GM06990 (cell line): ENCODE measurements around the gene THOC5.
A peak's percentile ranks its signal among the peaks of the same experiment; 100 is the strongest.
"Not testable (repeated sequence)": the region's sequence is repeated elsewhere in the genome, so short reads cannot be mapped to it uniquely, and the experiment has no call there.

Source experiments
- DNase-seq: peaks from one replicate; pipeline ENCODE4 v3.0.0-alpha.2; 2011; ENCODE audit not compliant: insufficient read length; ENCODE audit errors: extremely low read depth
- H3K27me3 ChIP-seq: replicated peaks from 2 replicates; pipeline ENCODE4 v1.6.0; 2011; ENCODE audit warnings: low read length; ENCODE audit not compliant: control insufficient read depth, insufficient read depth
- H3K36me3 ChIP-seq: 2 replicates; pipeline ENCODE4 v1.5.1; 2011; ENCODE audit warnings: low read length; ENCODE audit not compliant: control insufficient read depth, insufficient read depth
- H3K4me3 ChIP-seq: replicated peaks from 2 replicates; pipeline ENCODE4 v1.5.1; 2011; ENCODE audit warnings: low read depth, mild to moderate bottlenecking, control low read depth, low read length
- TF ChIP-seq, protein P1 (sequence below): IDR thresholded peaks from 2 replicates; pipeline ENCODE4 v1.5.1; 2011; ENCODE audit warnings: low read length, control low read depth, mild to moderate bottlenecking, inconsistent platforms; ENCODE audit not compliant: insufficient read depth, poor library complexity, severe bottlenecking

THOC5 gene

GRCh38 chr22:29553351-29554224 lies at the start of gene THOC5:
Gene THOC5 (minus strand): TSS chr22:29553757. CDS start chr22:29549147, 4,610 bp downstream.
- peak; percentile 87 for DNase-seq
- H3K27me3 ChIP-seq: no peaks in the 10 kb centered on the region
- peak within 1 kb of the TSS; percentile 98 for H3K4me3 ChIP-seq
- peaks cover 3% of the 10 kb centered on the region for H3K36me3 ChIP-seq
- TF ChIP-seq, protein P1, sequence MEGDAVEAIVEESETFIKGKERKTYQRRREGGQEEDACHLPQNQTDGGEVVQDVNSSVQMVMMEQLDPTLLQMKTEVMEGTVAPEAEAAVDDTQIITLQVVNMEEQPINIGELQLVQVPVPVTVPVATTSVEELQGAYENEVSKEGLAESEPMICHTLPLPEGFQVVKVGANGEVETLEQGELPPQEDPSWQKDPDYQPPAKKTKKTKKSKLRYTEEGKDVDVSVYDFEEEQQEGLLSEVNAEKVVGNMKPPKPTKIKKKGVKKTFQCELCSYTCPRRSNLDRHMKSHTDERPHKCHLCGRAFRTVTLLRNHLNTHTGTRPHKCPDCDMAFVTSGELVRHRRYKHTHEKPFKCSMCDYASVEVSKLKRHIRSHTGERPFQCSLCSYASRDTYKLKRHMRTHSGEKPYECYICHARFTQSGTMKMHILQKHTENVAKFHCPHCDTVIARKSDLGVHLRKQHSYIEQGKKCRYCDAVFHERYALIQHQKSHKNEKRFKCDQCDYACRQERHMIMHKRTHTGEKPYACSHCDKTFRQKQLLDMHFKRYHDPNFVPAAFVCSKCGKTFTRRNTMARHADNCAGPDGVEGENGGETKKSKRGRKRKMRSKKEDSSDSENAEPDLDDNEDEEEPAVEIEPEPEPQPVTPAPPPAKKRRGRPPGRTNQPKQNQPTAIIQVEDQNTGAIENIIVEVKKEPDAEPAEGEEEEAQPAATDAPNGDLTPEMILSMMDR: peak; percentile 42

DNA sequence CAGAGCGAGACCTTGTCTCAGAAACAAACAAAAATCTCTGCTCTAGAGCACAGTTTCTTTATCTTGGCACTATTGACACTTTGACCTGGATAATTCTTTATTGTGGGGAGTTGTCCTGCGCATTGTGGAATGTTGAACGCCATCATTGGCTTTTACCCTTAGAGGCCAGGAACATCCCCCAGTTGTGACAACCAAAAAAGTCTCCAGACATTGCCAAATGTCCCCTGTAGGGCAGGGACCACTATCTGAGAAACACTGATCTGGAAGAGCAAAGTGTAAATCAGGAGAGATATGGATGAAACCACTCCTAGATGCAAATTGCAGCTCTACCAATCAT lies 45.1 kb upstream of the THOC5 start:
- TF ChIP-seq, protein P1: no peak
- no peak overlapping the region for H3K4me3 ChIP-seq
- no peaks in the 10 kb centered on the region for H3K36me3 ChIP-seq
- DNase-seq: no peak
- no peaks in the 10 kb centered on the region for H3K27me3 ChIP-seq

DNA sequence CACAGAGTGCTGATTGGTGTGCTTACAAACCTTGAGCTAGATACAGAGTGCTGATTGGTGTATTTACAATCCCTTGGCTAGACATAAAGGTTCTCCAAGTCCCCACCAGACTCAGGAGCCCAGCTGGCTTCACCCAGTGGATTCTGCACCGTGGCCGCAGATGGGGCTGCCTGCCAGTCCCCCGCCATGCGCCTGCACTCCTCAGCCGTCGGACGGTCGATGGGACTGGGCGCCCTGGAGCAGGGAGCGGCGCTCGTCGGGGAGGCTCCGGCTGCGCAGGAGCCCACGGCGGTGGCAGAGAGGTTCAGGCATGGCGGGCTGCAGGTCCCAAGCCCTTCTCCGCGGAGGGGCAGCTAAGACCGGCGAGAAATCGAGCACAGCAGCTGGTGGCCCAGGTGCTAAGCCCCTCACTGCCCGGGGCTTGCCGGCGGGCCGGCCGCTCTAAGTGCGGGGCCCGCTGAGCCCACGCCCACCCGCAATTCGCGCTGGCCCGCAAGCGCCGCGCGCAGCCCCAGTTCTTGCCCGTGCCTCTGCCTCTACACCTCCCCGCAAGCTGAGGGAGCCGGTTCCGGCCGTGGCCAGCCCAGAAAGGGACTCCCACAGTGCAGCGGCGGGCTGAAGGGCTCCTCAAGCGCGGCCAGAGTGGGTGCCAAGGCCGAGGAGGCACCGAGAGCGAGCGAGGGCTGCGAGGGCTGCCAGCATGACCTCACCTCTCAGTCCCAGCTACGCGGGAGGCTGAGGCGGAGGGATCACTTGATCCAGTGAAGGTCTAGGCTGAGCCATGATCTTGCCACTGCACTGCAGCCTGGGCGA lies 44.5 kb upstream of the THOC5 start:
- not testable (repeated sequence) for H3K27me3 ChIP-seq, DNase-seq, H3K4me3 ChIP-seq, H3K36me3 ChIP-seq

DNA sequence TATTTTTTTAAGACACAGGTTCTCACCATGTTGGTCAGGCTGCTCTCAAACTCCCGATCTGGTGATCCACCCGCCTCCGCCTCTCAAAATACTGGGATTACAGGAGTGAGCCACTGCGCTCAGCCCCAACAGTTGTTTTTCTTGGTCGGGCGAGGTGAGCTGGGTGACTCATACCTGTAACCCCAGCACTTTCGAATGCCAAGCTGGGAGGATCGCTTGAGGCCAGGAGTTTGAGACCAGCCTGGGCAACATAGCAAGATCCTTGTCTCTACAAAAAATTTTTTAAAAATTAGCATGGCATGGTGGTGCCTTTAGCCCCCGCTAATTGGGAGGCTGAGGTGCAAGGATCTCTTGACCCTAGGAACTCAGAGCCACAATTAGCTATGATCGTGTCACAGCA lies 42.9 kb upstream of the THOC5 start:
- TF ChIP-seq, protein P1: no peak
- DNase-seq: no peak
- H3K4me3 ChIP-seq: no peak overlapping the region

GRCh38 chr22:29594447-29594846 lies 40.9 kb upstream of the THOC5 start:
- H3K27me3 ChIP-seq, DNase-seq: not testable (repeated sequence)

More for the DNA sequence above, 42.9 kb upstream of the THOC5 start:
- H3K36me3 ChIP-seq: no peaks in the 10 kb centered on the region
- no peaks in the 10 kb centered on the region for H3K27me3 ChIP-seq

GRCh38 chr22:29593923-29594322 lies 40.4 kb upstream of the THOC5 start:
- DNase-seq: no peak
- TF ChIP-seq, protein P1: no peak
- H3K36me3 ChIP-seq: no peaks in the 10 kb centered on the region
- no peak overlapping the region for H3K4me3 ChIP-seq
- no peaks in the 10 kb centered on the region for H3K27me3 ChIP-seq

More at GRCh38 chr22:29594447-29594846, 40.9 kb upstream of the THOC5 start:
- H3K36me3 ChIP-seq, H3K4me3 ChIP-seq: not testable (repeated sequence)
